Ascending aorta (tissue), 2 donors: ENCODE measurements around the gene FNIP2. TPM values are rescaled to one million over a fixed set of nuclear protein-coding genes. Genes with fewer than 3 reads are reported as not detected.
"Not testable (repeated sequence)": the region's sequence is repeated elsewhere in the genome, so short reads cannot be mapped to it uniquely, and the experiment has no call there.

Experiments
- DNase-seq, 2 donors: peaks; one replicate each; pipeline ENCODE4 v3.0.0-alpha.2; 2019; ENCODE audit warnings: low spot score in 2 of 2
- H3K27ac ChIP-seq, 2 donors: fragments of 200-600 bp; sonication (generic); one replicate each; pipeline ENCODE4 v1.5.1; 2016 to 2017; ENCODE audit warnings: mild to moderate bottlenecking in 1 of 2
- H3K27me3 ChIP-seq: fragments of 200-600 bp; sonication (generic); one replicate; pipeline ENCODE4 v1.5.1; 2017
- H3K36me3 ChIP-seq, 2 donors: fragments of 200-600 bp; sonication (generic); one replicate each; pipeline ENCODE4 v1.5.1; 2016
- H3K4me1 ChIP-seq, 2 donors: fragments of 200-600 bp; sonication (generic); one replicate each; pipeline ENCODE4 v1.5.1; 2016 to 2017; ENCODE audit warnings: mild to moderate bottlenecking in 1 of 2
- H3K4me3 ChIP-seq, 2 donors: fragments of 200-600 bp; sonication (generic); one replicate each; pipeline ENCODE4 v1.5.1; 2016 to 2017; ENCODE audit warnings: mild to moderate bottlenecking in 1 of 2
- H3K9me3 ChIP-seq, 2 donors: fragments of 200-600 bp; sonication (generic); one replicate each; pipeline ENCODE4 v1.5.1; 2016
- intact Hi-C: fragments of 100-400 bp; cut with DNase I; formaldehyde crosslinking; loops from one replicate; pipeline ENCODE4 v1.15.1; 2023
- total RNA-seq: library from RNA; depleted of rRNA; stranded (reverse); fragments of >200 nt; gene quantifications from one replicate; pipeline ENCODE4 v1.1.0, GENCODE V29; 2016
- TF ChIP-seq, protein P1 (sequence below), 3 experiments: fragments of 200-600 bp in 2 of 3; fragments of 450-650 bp in 1 of 3; sonication (generic) in 2 of 3; IDR thresholded peaks; one replicate each; pipeline ENCODE4 v1.5.1; 2016 to 2019; ENCODE audit warnings: antibody characterized with exemption in 3 of 3, mild to moderate bottlenecking in 1 of 3, moderate library complexity in 1 of 3

Gene FNIP2
- total RNA-seq, 1 donor from 2014 or later = 44.1 TPM

DNA sequence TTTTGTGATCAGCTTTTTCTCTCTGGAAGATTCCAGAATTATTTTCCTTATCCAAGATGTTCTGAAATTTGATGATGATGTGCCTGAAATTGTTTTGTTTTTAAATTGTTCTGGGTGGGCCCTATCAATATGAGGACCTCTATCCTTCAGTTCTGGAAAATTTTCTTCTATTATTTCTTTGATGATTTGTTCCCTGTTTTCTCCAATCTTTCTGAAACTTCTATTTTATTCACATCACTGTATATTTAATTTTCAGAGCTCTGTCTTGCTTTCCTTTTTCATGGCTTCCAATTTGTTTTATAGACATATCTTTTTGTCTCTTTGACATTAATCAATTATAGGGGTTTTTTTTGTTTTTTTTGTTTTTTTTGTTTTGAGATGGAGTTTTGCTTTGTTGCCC, 12.2 kb upstream of the FNIP2 start:
- no peaks in the 10 kb centered on the region for H3K36me3 ChIP-seq
- no peak overlapping the region for H3K27ac ChIP-seq
- no peak overlapping the region for H3K4me3 ChIP-seq
- no peak for DNase-seq
- intact Hi-C loops = no loop called here
- H3K4me1 ChIP-seq = no peaks in the 10 kb centered on the region
- TF ChIP-seq, protein P1, sequence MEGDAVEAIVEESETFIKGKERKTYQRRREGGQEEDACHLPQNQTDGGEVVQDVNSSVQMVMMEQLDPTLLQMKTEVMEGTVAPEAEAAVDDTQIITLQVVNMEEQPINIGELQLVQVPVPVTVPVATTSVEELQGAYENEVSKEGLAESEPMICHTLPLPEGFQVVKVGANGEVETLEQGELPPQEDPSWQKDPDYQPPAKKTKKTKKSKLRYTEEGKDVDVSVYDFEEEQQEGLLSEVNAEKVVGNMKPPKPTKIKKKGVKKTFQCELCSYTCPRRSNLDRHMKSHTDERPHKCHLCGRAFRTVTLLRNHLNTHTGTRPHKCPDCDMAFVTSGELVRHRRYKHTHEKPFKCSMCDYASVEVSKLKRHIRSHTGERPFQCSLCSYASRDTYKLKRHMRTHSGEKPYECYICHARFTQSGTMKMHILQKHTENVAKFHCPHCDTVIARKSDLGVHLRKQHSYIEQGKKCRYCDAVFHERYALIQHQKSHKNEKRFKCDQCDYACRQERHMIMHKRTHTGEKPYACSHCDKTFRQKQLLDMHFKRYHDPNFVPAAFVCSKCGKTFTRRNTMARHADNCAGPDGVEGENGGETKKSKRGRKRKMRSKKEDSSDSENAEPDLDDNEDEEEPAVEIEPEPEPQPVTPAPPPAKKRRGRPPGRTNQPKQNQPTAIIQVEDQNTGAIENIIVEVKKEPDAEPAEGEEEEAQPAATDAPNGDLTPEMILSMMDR (IDR thresholded peaks at IDR 0.05) = no peak
- no peaks in the 10 kb centered on the region for H3K27me3 ChIP-seq
- H3K9me3 ChIP-seq = no peaks in the 10 kb centered on the region

DNA sequence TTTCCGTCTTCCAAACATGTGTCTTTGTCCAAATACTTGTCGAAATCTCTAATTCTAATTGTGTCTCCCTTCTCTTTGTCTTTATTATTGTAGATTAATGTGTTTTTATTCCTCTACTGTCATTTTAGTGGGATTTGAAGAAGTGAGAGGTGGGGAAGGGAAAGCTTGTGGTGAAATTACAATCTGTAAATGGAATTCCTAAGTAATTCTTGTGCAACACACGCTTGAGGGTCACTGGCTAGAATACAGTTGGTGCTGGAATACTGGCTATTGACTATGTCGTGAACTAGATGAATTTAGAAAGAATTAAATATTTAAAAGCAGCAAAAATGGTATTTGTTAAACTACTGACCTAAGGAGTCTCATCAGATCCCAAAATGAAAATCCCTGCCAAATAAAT, 10.7 kb upstream of the FNIP2 start:
- TF ChIP-seq, protein P1 (IDR thresholded peaks at IDR 0.05) = no peak
- Histone ChIP-seq H3K27me3 (no peaks in the 10 kb centered on the region), H3K27ac (no peak overlapping the region), H3K4me1 (no peaks in the 10 kb centered on the region), H3K4me3 (no peak overlapping the region), H3K36me3 (no peaks in the 10 kb centered on the region), H3K9me3 (no peaks in the 10 kb centered on the region)
- intact Hi-C loops = no loop called here
- no peak for DNase-seq

DNA sequence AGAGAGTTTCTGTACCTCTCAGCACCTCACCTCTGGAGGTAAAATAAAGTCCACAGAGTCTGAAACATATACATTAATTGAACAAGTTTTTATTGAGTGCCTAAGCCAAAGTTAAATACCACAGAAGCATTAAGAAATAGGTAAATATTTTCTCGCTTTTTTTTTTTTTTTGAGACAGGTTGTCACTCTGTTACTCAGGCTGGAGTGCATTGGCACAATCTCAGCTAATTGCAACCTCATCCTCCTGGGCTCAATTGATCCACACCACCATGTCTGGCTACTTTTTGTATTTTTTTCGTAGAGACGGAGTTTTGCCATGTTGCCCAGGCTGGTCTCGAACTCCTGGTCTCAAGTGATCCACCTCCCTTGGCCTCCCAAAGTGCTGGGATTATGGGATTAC, 10.1 kb upstream of the FNIP2 start:
- intact Hi-C loops = no loop called here

DNA sequence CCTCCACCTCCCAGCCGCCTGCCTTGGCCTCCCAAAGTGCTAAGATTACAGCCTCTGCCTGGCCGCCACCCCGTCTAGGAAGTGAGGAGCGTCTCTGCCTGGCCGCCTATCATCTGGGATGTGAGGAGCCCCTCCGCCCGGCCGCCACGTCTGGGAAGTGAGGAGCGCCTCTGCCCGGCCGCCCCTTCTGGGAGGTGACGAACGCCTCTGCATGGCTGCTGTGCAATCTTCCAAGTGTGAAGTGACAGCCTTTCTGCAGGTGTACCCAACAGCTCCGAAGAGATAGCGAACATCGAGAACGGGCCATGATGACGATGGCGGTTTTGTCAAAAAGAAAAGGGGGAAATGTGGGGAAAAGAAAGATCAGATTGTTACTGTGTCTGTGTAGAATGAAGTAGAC, 9.3 kb upstream of the FNIP2 start:
- H3K4me1 ChIP-seq, H3K9me3 ChIP-seq, H3K27me3 ChIP-seq, intact Hi-C loops, H3K36me3 ChIP-seq, H3K27ac ChIP-seq, H3K4me3 ChIP-seq, DNase-seq: not testable (repeated sequence)

More for the DNA sequence above, 10.1 kb upstream of the FNIP2 start:
- TF ChIP-seq, protein P1 (IDR thresholded peaks at IDR 0.05) = no peak
- Histone ChIP-seq H3K4me1 (no peaks in the 10 kb centered on the region), H3K27me3 (no peaks in the 10 kb centered on the region), H3K36me3 (no peaks in the 10 kb centered on the region), H3K27ac (no peak overlapping the region), H3K9me3 (no peaks in the 10 kb centered on the region), H3K4me3 (no peak overlapping the region)
- DNase-seq = no peak

DNA sequence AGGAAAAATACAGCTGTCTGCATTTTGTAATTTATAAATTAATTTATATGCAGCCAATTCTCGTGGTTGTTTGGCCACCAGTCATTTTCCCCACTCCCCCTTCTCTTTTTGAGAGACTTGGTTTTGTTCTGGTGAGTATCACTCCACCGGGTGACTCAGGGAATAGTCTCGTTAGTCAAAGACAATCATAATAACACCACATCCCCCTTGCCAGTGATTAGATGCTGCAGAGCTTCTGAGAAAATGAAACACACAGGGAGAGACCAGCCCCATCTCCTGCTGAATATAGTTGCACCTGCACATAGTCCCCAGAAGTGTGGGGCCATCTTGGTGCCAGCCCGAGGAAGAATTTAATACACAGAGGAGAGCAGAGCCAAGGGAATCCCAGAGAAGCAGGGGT, 8.0 kb upstream of the FNIP2 start:
- no peaks in the 10 kb centered on the region for H3K27me3 ChIP-seq
- no peak overlapping the region for H3K27ac ChIP-seq
- H3K9me3 ChIP-seq = no peaks in the 10 kb centered on the region
- no peak for DNase-seq
- H3K4me3 ChIP-seq = no peak overlapping the region
- H3K36me3 ChIP-seq = no peaks in the 10 kb centered on the region
- no peaks in the 10 kb centered on the region for H3K4me1 ChIP-seq
- intact Hi-C loops = no loop called here
- TF ChIP-seq, protein P1 (IDR thresholded peaks at IDR 0.05) = no peak

DNA sequence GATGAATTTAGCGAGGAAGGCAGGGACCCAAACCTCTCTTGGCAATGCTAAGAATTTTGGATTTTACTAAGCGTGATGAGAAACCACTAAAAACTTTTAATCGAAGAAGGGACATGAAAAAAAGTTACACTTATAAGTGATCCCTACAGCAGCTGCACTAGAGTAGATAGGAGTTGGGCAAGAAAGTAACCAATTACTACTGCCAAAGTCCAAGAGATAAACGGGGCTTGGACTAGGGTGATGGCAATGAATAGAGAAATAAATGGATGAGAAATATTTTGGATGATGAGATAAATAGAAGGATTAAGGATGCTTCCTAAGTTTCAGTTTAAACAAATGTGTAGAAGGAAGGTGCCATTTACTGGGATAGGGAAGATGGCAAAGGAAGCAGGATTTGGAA, 6.3 kb upstream of the FNIP2 start:
- DNase-seq = no peak
- Histone ChIP-seq H3K27me3 (no peaks in the 10 kb centered on the region), H3K27ac (no peak overlapping the region), H3K4me3 (no peak overlapping the region), H3K4me1 (no peaks in the 10 kb centered on the region), H3K9me3 (no peaks in the 10 kb centered on the region), H3K36me3 (no peaks in the 10 kb centered on the region)
- intact Hi-C loops = no loop called here
- TF ChIP-seq, protein P1 (IDR thresholded peaks at IDR 0.05) = no peak
